HG03025 (cell line): ENCODE results near the gene FLYWCH1.

Experiments
- ATAC-seq: cut with Tn5 transposase; IDR thresholded peaks from one replicate; pipeline ENCODE4 v1.9.1; 2021; ENCODE audit warnings: mild to moderate bottlenecking, moderate library complexity; ENCODE audit not compliant: unreplicated experiment, low FRiP score

FLYWCH1 gene

GRCh38 chr16:2949705-2950352 lies 38.1 kb downstream of the FLYWCH1 start:
- ATAC-seq: no peak

- no peak for ATAC-seq
These were observed 38.6 kb downstream of the FLYWCH1 start for GRCh38 chr16:2950353-2950724.

GRCh38 chr16:2950773-2951172 lies 39.0 kb downstream of the FLYWCH1 start:
- ATAC-seq: no peak

DNA sequence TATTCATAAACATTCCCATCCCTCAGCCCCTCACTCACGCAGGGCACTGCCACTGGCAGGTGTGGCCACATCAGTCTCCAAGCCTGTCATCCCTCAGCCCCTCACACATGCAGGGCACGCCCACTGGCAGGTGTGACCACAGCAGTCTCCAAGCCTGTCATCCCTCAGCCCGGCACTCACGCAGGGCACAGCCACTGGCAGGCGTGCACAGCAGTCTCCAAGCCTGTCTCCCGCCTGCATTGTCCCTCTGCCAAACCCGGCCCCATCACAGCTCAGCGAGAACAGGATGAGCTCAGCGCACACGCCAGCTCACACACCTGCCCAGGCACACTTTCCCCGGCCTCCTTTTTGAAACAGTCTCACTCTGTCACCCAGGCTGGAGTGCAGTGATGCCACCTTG lies 40.9 kb downstream of the FLYWCH1 start:
- no peak for ATAC-seq

DNA sequence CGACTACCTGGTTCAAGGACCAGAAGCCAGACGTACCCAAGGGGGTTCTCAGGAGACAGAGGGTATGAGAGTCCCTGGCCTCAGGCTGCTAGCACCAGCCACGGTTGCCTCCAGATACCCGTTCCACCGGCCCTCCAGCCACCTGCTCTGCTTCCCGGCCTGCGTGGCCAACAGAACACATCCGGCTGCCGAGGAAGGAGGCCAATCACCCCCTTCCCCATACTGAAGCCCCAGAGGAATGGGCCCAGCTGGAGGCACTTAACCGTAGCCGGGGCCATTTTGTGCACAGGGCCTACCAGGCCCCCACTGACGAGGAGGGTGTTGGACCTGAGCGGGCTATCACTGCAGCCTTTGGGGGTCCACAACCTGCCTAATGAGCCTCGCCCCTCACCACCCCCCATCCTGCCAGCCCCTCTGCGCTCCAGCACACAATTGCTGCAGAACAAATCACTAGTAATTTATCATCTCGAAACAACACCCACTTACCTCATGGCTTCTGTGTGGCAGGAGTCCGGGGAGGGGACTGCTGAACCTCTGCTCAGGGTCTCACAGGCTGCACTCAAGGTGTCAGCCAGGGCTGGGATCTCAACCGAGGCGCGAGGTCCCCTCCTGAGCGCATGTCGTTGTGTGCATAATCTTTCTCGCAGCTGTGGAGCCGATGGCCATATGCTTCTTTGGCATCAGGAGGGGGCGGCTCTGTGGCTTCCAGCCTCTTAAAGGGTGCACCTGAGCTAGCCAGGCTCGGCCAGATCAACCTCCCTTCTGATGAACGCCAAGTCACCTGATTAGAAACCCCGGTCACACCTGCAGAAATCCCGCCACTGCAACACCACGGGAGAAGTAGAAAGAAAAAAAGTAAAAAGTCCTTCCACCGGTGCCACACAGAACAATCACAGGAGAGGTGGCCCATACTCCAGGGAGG lies 42.2 kb downstream of the FLYWCH1 start:
- ATAC-seq: no peak

DNA sequence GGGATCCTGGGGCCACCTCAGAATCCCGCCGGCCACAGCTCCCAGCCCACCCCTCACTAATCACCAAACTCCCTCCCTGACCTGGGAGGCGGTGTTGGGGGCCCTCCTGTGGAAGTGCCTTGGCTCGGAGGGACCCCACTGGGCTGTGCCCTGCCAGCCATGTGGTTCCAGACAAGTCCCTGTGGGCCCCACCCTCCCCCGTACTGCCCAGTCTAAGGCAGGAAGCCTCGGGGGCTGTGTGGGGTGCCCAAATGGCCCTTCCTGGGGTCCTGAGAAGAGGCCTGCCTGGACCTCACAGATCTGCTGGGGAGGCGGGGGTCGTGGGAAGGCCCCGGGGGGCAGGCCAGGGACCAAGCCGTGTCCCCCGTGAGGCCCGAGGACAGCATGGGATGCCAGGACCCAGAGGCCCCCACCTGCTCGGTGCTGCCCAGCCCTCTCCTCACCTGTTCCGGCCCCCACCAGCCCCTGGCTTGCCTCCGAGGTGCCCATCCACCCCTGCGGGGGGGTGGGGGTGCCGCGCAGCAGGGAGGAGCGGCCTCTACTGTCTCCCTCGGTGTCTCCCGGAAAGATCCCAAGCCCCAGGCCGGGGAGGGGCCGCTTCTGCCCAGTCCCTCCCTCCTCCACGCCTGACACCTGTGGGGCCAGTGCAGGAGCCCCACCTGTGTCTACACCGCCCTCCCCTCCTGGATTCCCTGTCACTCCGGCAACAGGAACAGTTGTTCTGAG lies 43.1 kb downstream of the FLYWCH1 start:
- ATAC-seq: no peak

DNA sequence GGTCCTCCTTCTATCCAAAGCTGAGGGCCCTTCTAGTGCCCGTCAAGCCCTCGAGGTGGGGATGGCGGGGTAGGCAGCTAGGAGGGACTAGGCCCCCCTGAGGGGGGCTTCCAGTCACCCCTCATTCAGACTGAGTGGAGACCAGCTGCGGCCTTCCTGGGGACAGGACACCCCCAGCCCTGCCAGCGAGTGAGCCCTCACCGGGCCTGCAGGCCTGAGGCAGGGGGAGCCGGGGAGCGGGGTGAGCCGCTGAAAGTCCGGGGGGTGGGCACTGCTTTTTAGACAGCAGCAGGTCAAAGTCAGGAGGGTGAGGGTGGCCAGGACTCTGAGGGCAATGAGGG lies 43.7 kb downstream of the FLYWCH1 start:
- no peak for ATAC-seq

GRCh38 chr16:2955779-2956578 lies 44.2 kb downstream of the FLYWCH1 start:
- ATAC-seq: no peak

- no peak for ATAC-seq
These were observed 44.8 kb downstream of the FLYWCH1 start for GRCh38 chr16:2956579-2956956.

DNA sequence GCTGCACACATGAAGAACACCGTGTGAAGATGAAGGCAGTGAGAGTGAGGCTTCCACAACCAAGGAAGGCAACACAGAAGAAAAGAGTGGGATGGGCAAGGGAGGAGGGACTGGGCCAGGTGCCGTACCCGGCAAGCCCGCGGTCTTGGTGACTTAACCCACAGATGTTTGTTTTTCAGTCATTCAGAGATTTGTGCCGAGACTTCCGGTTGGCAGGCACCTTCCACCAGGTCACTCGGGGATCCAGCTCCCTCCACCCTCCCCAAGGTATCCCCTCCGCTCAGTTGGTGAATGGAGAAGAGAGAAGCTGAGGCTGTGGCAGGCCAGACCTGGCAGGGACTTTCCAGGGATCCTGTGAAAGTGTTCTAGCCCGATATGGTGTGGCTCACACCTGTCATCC lies 47.5 kb downstream of the FLYWCH1 start:
- ATAC-seq: no peak

DNA sequence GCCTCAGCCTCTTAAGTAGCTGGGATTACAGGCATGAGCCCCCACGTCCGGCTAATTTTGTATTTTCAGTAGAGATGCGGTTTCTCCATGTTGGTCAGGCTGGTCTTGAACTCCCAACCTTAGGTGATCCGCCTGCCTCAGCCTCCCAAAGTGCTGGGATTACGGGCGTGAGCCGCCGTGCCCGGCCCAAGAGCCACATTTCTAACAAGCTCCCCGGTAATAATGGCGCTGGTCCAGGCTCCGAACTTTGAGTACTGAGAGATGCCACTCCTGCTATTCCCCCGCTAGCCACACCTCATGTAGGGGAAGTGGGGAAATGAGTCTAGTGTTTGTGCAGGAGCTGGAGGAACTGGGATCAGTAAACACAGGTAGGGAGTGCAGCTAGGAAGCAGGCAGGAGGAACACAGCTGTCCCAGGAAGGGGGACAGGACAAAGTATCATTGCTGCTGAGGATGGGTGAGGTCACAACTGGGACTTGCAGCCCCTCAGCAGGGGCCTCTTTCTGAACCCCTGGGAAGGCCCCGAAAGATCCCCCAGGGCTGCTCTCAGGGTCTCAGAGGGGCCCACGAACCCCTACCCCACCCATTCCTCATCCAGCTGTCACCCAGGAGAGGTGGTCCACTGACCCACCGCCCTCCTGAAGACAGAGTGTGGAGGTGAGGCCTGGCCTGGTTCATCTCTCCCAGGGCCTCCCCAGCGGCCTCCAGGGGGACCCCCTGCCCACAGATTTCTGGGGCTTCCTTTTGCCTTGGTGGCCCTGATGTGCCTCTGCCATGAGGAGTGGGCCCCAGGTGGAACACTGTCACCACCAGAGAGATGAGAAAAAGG lies 48.7 kb downstream of the FLYWCH1 start:
- no peak for ATAC-seq

- ATAC-seq: no peak
These were observed 50.8 kb downstream of the FLYWCH1 start for GRCh38 chr16:2962334-2963073.

GRCh38 chr16:2963074-2963722 lies 51.5 kb downstream of the FLYWCH1 start:
- no peak for ATAC-seq

DNA sequence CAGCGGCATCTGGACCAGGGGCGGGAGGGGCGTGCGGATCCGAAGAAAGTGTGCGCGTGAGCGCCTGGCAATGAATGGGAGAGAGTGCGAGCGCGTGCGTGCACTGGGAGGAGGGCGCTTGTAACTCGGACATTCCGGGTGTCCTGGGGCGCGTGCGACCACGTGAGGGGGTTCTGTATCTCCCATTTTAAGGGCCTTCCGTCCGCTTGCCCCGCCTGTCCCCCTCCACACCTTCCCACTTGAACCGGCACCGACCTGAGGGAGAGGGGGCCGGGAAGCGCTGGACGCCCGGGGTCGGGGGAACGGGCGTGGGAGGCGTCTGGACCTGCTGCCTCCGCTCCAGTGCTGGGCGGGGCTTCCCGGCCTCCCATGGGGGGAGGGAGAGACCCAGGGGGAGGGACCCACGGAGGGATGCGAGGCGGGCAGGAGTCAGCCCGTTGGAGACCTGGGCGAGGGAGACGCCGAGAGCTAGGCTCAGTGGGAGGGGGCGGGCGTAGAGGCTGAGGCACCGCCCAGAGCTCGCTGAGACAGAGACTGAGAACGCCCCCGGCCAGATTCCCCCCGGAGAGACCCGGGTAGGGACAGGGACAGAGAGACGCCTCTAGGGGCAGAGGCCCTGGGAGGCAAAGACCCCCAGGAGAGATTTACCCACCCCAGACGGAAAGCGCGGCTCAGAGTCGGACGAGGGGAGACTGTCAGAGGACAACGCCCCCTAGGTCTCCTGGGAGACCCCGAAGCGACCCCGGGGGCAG lies 52.2 kb downstream of the FLYWCH1 start, which contains the start of gene KREMEN2:
Gene KREMEN2, plus strand, starts transcription at position 553 of the 752 bp plus-strand sequence. CDS start 246 bp downstream, outside the sequence.
- ATAC-seq: no peak

DNA sequence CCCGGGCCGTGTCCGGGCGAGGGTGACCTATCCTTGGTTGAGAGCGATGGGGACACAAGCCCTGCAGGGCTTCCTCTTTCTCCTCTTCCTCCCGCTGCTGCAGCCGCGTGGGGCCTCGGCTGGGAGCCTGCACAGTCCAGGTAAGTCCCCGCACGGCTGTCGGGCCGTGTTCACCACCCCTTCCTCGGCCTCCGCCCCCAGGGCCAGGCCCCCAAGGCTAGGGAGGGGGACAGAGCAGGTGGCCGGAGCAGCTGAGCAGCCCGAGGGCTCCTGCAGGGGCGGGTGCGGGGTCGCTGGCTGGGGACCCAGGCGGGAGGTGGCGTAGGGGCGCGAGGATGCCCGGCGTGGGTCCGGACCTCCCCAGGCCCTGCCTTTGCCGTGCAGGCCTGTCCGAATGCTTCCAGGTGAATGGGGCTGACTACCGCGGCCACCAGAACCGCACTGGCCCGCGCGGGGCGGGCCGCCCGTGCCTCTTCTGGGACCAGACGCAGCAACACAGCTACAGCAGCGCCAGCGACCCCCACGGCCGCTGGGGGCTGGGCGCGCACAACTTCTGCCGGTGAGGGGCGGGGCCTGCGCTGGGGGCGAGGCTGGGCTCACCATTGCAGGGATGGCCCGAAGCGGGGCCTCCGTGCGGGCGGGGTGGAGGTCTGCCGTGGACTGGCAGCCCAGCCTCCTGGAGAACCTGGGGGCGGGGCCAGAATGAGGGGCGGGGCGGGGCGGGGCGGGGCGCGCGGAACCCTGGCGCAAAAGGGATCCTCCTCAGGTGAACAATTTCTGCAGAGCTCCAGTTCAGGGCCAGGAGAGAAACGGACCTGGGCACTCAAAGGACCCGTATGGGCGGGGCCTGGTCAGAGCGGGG lies 53.0 kb downstream of the FLYWCH1 start:
- no peak for ATAC-seq

- no peak for ATAC-seq
These were observed 54.5 kb downstream of the FLYWCH1 start for GRCh38 chr16:2966043-2966807.
